SK-N-SH treated with all-trans-retinoic acid at 6 μM for 48 hours (cell line): ENCODE data around the gene ADAMTS20.

Experiments
- ARNTL ChIP-seq: fragments of 450-650 bp; formaldehyde crosslinking; IDR thresholded peaks from 2 replicates; pipeline ENCODE4 v1.5.0; 2020; ENCODE audit warnings: low read depth, mild to moderate bottlenecking, moderate library complexity, borderline replicate concordance
- BACH2 ChIP-seq: fragments of 250-450 bp; sonication (Bioruptor Pico); IDR thresholded peaks from 2 replicates; pipeline ENCODE4 v1.9.0; 2021; ENCODE audit warnings: mild to moderate bottlenecking, borderline replicate concordance
- CSDC2 ChIP-seq: fragments of 250-450 bp; sonication (Bioruptor Pico); IDR thresholded peaks from 2 replicates; pipeline ENCODE4 v1.5.0; 2020; ENCODE audit warnings: mild to moderate bottlenecking, moderate library complexity
- OSR1 ChIP-seq: fragments of 250-450 bp; sonication (Bioruptor Pico); IDR thresholded peaks from 2 replicates; pipeline ENCODE4 v1.8.0; 2022; ENCODE audit warnings: moderate library complexity, mild to moderate bottlenecking, inconsistent platforms
- PPARA ChIP-seq: fragments of 250-450 bp; sonication (Bioruptor Pico); IDR thresholded peaks from 2 replicates; pipeline ENCODE4 v1.5.0; 2020; ENCODE audit warnings: mild to moderate bottlenecking, borderline replicate concordance
- TCF4 ChIP-seq: fragments of 250-450 bp; sonication (Bioruptor Pico); IDR thresholded peaks from 2 replicates; pipeline ENCODE4 v1.8.0; 2021; ENCODE audit warnings: mild to moderate bottlenecking, moderate library complexity, borderline replicate concordance
- ZC3H10 ChIP-seq: fragments of 250-450 bp; sonication (Bioruptor Pico); IDR thresholded peaks from 2 replicates; pipeline ENCODE4 v1.5.1; 2021; ENCODE audit warnings: mild to moderate bottlenecking, moderate library complexity
- ZFP3 ChIP-seq: fragments of 250-450 bp; sonication (Bioruptor Pico); IDR thresholded peaks from 2 replicates; pipeline ENCODE4 v1.5.0; 2020; ENCODE audit warnings: mild to moderate bottlenecking, moderate library complexity
- ZFP30 ChIP-seq: fragments of 450-650 bp; formaldehyde crosslinking; IDR thresholded peaks from 2 replicates; pipeline ENCODE4 v1.5.0; 2022; ENCODE audit warnings: mild to moderate bottlenecking, moderate library complexity
- ZNF70 ChIP-seq: fragments of 450-650 bp; formaldehyde crosslinking; IDR thresholded peaks from 2 replicates; pipeline ENCODE4 v1.5.0; 2020; ENCODE audit warnings: mild to moderate bottlenecking, moderate library complexity
- TF ChIP-seq, protein P1 (sequence below): fragments of 250-450 bp; sonication (Bioruptor Pico); IDR thresholded peaks from 2 replicates; pipeline ENCODE4 v1.8.0; 2020; ENCODE audit warnings: mild to moderate bottlenecking, moderate library complexity, borderline replicate concordance
- TF ChIP-seq, protein P2 (sequence below): fragments of 250-450 bp; sonication (Bioruptor Pico); IDR thresholded peaks from 2 replicates; pipeline ENCODE4 v1.5.0; 2020; ENCODE audit warnings: mild to moderate bottlenecking, moderate library complexity
- TF ChIP-seq, protein P3 (sequence below): fragments of 250-450 bp; sonication (Bioruptor Pico); IDR thresholded peaks from 2 replicates; pipeline ENCODE4 v1.5.1; 2021; ENCODE audit warnings: mild to moderate bottlenecking, moderate library complexity

DNA sequence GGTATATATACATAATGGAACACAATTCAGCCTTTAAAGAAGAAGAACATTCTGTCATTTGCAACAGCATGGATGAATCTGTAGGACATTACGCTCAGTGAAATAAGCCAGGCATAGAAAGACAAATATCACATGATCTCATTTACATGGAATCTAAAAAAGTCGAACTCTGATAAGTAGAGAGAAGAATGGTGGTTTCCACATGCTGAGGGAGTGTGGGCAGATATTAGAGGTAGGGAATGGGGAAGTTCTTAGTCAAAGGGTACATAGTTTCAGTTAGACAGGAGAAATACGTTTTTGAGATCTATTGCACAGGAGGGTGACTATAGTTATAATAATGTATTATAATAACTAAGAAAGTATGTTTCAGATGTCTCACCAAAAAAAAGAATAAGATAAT lies 71.4 kb downstream of the ADAMTS20 start:
- TF ChIP-seq CSDC2 (CRISPR knock-in tag): no peak
- no peak for TF ChIP-seq PPARA (CRISPR knock-in tag)
- TF ChIP-seq, protein P1, sequence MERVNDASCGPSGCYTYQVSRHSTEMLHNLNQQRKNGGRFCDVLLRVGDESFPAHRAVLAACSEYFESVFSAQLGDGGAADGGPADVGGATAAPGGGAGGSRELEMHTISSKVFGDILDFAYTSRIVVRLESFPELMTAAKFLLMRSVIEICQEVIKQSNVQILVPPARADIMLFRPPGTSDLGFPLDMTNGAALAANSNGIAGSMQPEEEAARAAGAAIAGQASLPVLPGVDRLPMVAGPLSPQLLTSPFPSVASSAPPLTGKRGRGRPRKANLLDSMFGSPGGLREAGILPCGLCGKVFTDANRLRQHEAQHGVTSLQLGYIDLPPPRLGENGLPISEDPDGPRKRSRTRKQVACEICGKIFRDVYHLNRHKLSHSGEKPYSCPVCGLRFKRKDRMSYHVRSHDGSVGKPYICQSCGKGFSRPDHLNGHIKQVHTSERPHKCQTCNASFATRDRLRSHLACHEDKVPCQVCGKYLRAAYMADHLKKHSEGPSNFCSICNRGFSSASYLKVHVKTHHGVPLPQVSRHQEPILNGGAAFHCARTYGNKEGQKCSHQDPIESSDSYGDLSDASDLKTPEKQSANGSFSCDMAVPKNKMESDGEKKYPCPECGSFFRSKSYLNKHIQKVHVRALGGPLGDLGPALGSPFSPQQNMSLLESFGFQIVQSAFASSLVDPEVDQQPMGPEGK: no peak
- TF ChIP-seq, protein P2, sequence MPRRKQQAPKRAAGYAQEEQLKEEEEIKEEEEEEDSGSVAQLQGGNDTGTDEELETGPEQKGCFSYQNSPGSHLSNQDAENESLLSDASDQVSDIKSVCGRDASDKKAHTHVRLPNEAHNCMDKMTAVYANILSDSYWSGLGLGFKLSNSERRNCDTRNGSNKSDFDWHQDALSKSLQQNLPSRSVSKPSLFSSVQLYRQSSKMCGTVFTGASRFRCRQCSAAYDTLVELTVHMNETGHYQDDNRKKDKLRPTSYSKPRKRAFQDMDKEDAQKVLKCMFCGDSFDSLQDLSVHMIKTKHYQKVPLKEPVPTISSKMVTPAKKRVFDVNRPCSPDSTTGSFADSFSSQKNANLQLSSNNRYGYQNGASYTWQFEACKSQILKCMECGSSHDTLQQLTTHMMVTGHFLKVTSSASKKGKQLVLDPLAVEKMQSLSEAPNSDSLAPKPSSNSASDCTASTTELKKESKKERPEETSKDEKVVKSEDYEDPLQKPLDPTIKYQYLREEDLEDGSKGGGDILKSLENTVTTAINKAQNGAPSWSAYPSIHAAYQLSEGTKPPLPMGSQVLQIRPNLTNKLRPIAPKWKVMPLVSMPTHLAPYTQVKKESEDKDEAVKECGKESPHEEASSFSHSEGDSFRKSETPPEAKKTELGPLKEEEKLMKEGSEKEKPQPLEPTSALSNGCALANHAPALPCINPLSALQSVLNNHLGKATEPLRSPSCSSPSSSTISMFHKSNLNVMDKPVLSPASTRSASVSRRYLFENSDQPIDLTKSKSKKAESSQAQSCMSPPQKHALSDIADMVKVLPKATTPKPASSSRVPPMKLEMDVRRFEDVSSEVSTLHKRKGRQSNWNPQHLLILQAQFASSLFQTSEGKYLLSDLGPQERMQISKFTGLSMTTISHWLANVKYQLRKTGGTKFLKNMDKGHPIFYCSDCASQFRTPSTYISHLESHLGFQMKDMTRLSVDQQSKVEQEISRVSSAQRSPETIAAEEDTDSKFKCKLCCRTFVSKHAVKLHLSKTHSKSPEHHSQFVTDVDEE: no peak
- no peak for TF ChIP-seq BACH2 (CRISPR knock-in tag)
- no peak for TF ChIP-seq ZFP3 (CRISPR knock-in tag)
- no peak for TF ChIP-seq ARNTL (CRISPR knock-in tag)
- TF ChIP-seq ZC3H10 (CRISPR knock-in tag): no peak
- no peak for TF ChIP-seq OSR1 (CRISPR knock-in tag)
- TF ChIP-seq ZNF70 (CRISPR knock-in tag): no peak
- TF ChIP-seq TCF4: no peak
- TF ChIP-seq ZFP30: no peak
- TF ChIP-seq, protein P3, sequence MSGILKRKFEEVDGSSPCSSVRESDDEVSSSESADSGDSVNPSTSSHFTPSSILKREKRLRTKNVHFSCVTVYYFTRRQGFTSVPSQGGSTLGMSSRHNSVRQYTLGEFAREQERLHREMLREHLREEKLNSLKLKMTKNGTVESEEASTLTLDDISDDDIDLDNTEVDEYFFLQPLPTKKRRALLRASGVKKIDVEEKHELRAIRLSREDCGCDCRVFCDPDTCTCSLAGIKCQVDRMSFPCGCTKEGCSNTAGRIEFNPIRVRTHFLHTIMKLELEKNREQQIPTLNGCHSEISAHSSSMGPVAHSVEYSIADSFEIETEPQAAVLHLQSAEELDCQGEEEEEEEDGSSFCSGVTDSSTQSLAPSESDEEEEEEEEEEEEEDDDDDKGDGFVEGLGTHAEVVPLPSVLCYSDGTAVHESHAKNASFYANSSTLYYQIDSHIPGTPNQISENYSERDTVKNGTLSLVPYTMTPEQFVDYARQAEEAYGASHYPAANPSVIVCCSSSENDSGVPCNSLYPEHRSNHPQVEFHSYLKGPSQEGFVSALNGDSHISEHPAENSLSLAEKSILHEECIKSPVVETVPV (CRISPR knock-in tag): no peak
